Motor neuron (in vitro differentiated cells): ENCODE measurements around the gene CAMK2A. TPM values are rescaled to one million over a fixed set of nuclear protein-coding genes. Genes with fewer than 3 reads are reported as not detected.

ENCODE experiments used
- ATAC-seq, 8 experiments: fragments of 200-7000 bp; cut with Tn5 transposase; replicated peaks in 6 of 8; 2 replicates each; pipeline ENCODE4 v1.8.0; 2021; ENCODE audit warnings: mild to moderate bottlenecking in 8 of 8, moderate library complexity in 8 of 8
- H3K27ac ChIP-seq, 2 donors: fragments of 250-450 bp; sonication (Bioruptor Pico); 2 replicates each; pipeline ENCODE4 v1.9.0; 2021; ENCODE audit warnings: antibody characterized with exemption in 2 of 2, mild to moderate bottlenecking in 2 of 2, moderate library complexity in 1 of 2
- H3K4me1 ChIP-seq, 2 donors: fragments of 250-450 bp; sonication (Bioruptor Pico); replicated peaks in 1 of 2; 2 replicates each; pipeline ENCODE4 v1.6.1; 2021; ENCODE audit warnings: antibody characterized with exemption in 2 of 2, mild to moderate bottlenecking in 2 of 2, moderate library complexity in 1 of 2
- H3K4me3 ChIP-seq, 5 donors: fragments of 250-450 bp; sonication (Bioruptor Pico); 2 replicates each; pipeline ENCODE4 v1.9.0; 2021; ENCODE audit warnings: antibody characterized with exemption in 5 of 5, mild to moderate bottlenecking in 5 of 5, moderate library complexity in 4 of 5
- WGBS, 10 experiments: fragments of 450-650 bp; shearing (Covaris generic); methylation state at CpG; one replicate each; pipeline ENCODE4 v1.0.0; 2022; 5-methylcytosine and 5-hydroxymethylcytosine counted together
- in situ Hi-C, 9 experiments: fragments of 400-800 bp; cut with MboI; loops; one replicate each; pipeline ENCODE4 v1.15.0; 2021; ENCODE audit warnings: low sequenced_read_pairs in 9 of 9, low pct_unique_long_range_greater_than_20kb in 2 of 9; ENCODE audit not compliant: unreplicated experiment in 9 of 9
- total RNA-seq, 8 experiments: library from RNA; unstranded; fragments of 300-600 nt; gene quantifications; 2 replicates each; pipeline versions ENCODE4 v1.2.3 to v1.2.4, GENCODE V29; 2022

CAMK2A gene
- total RNA-seq, 8 experiments from 2014 or later = 0.13 to 5.6 (median 2.7) TPM

DNA sequence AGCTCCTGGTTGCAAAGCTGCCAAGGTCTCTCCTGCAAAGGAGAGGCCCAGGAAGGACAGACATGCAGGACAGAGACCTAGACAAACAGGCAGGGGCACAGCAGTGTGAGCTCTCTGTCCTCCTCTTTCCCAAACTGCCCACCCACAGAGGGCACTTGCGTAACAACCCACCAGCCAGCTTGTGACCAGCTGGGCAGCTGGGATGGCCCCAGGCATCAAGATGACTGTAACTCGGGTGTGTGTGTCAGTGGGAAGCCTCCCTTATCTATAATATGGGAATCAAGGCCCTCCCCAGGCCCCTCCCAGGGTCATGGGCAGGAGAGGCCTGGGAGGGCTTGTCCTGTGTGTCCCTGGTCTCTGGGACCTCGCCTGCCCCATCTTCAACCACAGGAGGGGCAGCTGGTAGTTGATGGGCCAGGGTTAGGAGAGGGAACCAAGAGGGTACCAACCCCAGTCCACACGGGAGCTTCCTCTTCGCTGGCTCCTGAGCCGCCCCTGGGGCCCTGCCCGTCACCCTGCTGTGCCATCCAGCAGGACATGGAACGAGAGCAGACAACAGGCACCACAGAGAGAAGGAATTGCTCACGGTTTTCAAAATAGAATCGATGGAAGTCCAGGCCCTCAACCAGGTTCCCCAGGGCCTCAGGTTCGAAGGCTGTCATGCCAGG lies 61.8 kb downstream of the CAMK2A start:
- no peak overlapping the region for H3K4me3 ChIP-seq
- peak in 3 of 8 experiments; percentile 84 to 89 (median 88) for ATAC-seq
- H3K4me1 ChIP-seq = no peaks in the 10 kb centered on the region
- in situ Hi-C loops = loop anchor here in 1 of 9 experiments (10.0 kb wide), 1 partner anchor 103 kb away; no protein-coding TSS in a partner anchor
- 0 to 80% (median 47%) methylated on average over 1 to 4 of the region's 11 CpGs; no CpG with 5 or more reads in 3 of the 10 experiments for WGBS, 10 experiments
- no peak overlapping the region for H3K27ac ChIP-seq

DNA sequence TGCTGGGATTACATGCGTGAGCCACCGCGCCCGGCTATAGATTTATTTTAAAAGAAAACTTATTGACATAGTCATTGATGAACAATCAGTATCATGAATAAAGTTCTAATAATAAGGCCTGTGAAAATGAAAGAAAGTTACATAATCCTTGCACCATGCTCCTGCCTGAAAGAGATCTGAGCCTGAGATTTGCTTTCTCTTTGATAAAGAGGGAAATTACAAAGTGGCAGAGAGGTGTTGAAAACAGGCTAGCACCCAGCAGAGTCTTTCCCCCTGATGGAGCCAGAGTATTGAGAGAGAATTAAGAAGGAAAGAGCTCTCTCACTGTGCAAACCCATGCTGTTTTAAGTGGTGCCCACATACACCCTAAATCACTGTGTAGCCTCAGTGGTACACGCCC lies 62.5 kb downstream of the CAMK2A start:
- 80 to 100% (median 99%) methylated on average over 1 to 5 of the region's 5 CpGs; no CpG with 5 or more reads in 2 of the 10 experiments for WGBS, 10 experiments
- Histone ChIP-seq H3K4me1 (no peaks in the 10 kb centered on the region), H3K27ac (no peak overlapping the region), H3K4me3 (no peak overlapping the region)
- in situ Hi-C loops = loop anchor here in 1 of 9 experiments (10.0 kb wide), 1 partner anchor 102 kb away; no protein-coding TSS in a partner anchor
- ATAC-seq = peak in 3 of 8 experiments; percentile 13 to 36 (median 15)

DNA sequence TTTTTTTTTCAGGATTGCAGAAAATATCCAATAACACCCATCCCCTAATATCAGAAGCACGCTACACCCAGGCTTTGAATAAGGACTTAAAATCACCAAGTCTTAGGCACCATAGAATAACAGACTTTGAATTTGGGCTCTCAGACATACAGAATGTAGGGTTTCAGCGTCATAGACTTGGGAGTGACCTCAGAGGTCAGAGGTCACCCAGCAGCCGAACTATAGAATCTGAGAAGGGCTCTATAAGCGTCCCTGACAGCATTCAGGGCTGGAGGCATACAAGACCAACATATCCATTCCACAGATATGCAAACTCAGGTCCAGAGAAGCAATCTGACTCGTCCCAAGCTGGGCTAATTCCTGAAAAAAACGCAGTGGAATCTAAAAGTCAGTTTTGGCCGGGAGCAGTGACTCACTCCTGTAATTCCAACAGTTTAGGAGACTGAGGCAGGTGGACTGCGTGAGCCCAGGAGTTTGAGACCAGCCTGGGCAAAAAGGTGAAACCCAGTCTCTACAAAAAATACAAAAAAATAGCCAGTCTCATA lies 65.0 kb downstream of the CAMK2A start:
- 34 to 77% (median 54%) methylated on average over 1 to 6 of the region's 8 CpGs for WGBS, 10 experiments
- Histone ChIP-seq H3K4me1 (no peaks in the 10 kb centered on the region), H3K27ac (no peak overlapping the region), H3K4me3 (no peak overlapping the region)
- in situ Hi-C loops = loop anchor here in 2 of 9 experiments (10.0 to 25.0 kb wide), 2 partner anchors 100 to 387 kb away; no protein-coding TSS in a partner anchor
- ATAC-seq = peak in 1 of 8 experiments; percentile 31

DNA sequence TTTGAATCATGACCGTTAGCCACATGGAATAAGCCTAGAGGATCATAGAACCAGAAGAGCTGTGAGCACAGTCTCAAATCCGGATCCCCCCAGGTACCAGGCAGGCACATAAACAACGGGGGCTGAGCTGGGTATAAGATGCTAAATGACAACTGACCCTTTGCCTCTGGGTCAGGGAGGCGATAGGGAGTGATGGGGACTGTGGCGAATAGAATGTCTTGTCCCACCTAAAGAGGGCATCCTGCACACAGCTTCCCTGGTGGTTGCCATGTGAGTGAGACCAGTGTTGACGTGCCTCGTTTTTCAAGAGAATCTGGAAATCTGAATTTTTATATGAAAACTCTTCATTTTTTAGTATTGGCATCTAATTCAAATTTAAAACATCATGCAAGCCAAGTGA lies 66.1 kb downstream of the CAMK2A start:
- Histone ChIP-seq H3K4me1 (no peaks in the 10 kb centered on the region), H3K4me3 (no peak overlapping the region), H3K27ac (no peak overlapping the region)
- in situ Hi-C loops = loop anchor here in 2 of 9 experiments (10.0 to 25.0 kb wide), 2 partner anchors 99 to 386 kb away; no protein-coding TSS in a partner anchor
- ATAC-seq = no peak
- 20 to 100% (median 80%) methylated on average over 1 to 6 of the region's 7 CpGs; no CpG with 5 or more reads in 3 of the 10 experiments for WGBS, 10 experiments

DNA sequence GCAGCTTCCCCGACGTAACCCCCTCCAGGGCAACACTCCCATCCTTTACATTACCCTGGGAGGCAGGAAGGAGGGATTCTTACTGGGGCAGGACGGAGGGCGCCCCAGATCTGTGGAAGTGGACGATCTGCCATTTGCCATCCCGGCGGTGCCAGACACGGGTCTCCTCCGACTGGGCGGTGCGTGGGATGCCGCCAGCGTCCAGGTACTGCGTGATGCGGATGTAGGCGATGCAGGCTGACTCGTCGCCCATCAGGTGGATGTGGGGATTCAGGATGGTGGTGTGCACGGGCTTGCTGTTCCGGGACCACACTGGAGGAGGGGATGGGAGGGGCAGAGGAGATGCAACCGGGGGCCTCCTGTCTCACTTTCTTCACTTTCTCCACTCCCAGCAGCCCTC lies 66.7 kb downstream of the CAMK2A start:
- H3K4me1 ChIP-seq = no peaks in the 10 kb centered on the region
- H3K27ac ChIP-seq = no peak overlapping the region
- in situ Hi-C loops = loop anchor here in 2 of 9 experiments (10.0 to 25.0 kb wide), 2 partner anchors 98 to 386 kb away; no protein-coding TSS in a partner anchor
- H3K4me3 ChIP-seq = no peak overlapping the region
- no peak for ATAC-seq
- WGBS, 10 experiments = 96% methylated on average over 8 of the region's 21 CpGs; no CpG with 5 or more reads in 9 of the 10 experiments

DNA sequence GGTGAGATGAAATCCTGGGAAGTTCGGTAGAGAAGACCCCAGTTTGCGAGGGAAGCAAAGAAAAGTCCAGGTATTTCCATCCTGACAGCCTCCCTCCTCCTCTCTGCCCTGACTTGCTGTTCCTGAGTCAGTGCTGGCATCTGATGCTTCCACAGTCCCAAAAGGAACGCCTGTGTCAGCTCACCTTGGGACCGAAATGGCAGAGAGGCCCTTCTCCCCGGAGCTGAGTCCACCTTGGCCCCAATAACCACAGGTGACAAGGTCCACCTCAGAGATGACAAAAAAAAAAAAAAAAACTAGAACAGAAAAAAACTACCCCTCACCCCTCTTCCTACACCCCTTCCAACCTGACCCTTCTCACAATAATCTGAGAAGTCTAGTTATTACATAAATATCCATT lies 68.1 kb downstream of the CAMK2A start:
- 70 to 92% (median 83%) methylated on average over 1 to 3 of the region's 5 CpGs; no CpG with 5 or more reads in 3 of the 10 experiments for WGBS, 10 experiments
- no peak overlapping the region for H3K27ac ChIP-seq
- in situ Hi-C loops = loop anchor here in 2 of 9 experiments (10.0 to 25.0 kb wide), 2 partner anchors 97 to 384 kb away; no protein-coding TSS in a partner anchor
- no peak overlapping the region for H3K4me3 ChIP-seq
- no peaks in the 10 kb centered on the region for H3K4me1 ChIP-seq
- no peak for ATAC-seq

DNA sequence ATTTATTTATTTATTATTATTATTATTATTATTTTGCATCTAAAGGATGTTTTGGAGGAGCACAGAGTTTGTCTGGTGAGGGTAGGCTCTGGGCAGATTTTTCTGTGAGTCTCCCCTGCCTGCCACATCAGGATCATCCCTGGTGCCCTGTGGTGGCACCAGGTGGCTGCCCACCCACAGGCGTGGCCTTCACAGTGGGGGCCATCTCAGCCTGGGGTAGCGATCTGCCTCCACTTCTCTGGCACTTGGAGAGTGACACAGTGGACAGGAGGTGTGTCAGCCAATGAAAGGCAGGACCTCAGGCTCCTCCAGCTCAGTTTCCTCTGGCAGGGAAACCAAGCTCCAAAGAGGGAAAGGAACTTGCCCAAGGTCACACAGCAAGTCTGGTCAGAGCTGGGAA lies 69.7 kb downstream of the CAMK2A start:
- WGBS, 10 experiments = 83 to 100% (median 92%) methylated on average over 1 to 2 of the region's 2 CpGs; no CpG with 5 or more reads in 6 of the 10 experiments
- no peak overlapping the region for H3K27ac ChIP-seq
- no peak overlapping the region for H3K4me3 ChIP-seq
- H3K4me1 ChIP-seq = no peaks in the 10 kb centered on the region
- ATAC-seq = no peak
- in situ Hi-C loops = loop anchor here in 3 of 9 experiments (5.0 to 25.0 kb wide), 3 partner anchors 58 to 383 kb away; no protein-coding TSS in a partner anchor

DNA sequence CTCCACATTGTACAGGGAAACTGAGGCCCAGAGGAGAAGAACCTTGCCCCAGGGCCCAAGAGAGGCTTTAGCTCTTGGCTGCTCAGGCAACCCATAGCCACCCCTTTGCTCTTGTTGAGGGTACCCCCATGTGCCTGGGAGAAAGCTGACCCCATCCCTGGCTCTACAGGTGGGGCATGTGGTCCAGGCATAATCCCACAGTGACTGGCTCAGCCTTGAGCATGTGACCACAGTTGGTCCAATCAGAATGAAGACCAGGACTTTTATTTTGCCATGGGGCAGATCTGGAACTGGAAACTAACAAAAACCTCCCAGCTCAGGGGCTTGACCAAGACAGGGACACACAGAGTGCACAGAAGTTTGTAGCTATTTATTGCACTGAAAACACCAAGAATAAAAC lies 70.4 kb downstream of the CAMK2A start:
- no peak for ATAC-seq
- no peak overlapping the region for H3K27ac ChIP-seq
- in situ Hi-C loops = loop anchor here in 2 of 9 experiments (5.0 to 25.0 kb wide), 3 partner anchors 57 to 382 kb away; no protein-coding TSS in a partner anchor
- H3K4me3 ChIP-seq = no peak overlapping the region
- no peaks in the 10 kb centered on the region for H3K4me1 ChIP-seq

DNA sequence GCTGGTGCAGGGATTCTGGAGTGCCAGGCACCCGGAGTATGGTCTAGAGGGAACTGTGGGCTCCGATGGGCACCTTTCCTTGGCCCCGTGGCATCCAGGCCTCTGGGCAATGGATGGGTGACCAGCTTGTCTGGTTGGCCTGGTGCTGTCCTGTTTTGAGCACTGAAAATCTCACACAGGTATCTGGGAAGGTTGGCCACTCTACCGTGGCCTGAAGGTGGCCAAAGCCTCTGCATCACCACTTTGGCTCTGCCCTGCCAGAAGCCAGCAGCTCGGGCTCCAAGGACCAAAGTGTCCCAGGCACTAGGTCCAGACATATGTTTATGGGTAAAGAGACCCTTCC lies 70.9 kb downstream of the CAMK2A start:
- ATAC-seq = no peak
- H3K27ac ChIP-seq = no peak overlapping the region
- 97 to 100% (median 100%) methylated on average over 1 to 3 of the region's 5 CpGs; no CpG with 5 or more reads in 7 of the 10 experiments for WGBS, 10 experiments
- in situ Hi-C loops = loop anchor here in 2 of 9 experiments (5.0 to 25.0 kb wide), 3 partner anchors 56 to 381 kb away; no protein-coding TSS in a partner anchor
- H3K4me1 ChIP-seq = no peaks in the 10 kb centered on the region
- no peak overlapping the region for H3K4me3 ChIP-seq

DNA sequence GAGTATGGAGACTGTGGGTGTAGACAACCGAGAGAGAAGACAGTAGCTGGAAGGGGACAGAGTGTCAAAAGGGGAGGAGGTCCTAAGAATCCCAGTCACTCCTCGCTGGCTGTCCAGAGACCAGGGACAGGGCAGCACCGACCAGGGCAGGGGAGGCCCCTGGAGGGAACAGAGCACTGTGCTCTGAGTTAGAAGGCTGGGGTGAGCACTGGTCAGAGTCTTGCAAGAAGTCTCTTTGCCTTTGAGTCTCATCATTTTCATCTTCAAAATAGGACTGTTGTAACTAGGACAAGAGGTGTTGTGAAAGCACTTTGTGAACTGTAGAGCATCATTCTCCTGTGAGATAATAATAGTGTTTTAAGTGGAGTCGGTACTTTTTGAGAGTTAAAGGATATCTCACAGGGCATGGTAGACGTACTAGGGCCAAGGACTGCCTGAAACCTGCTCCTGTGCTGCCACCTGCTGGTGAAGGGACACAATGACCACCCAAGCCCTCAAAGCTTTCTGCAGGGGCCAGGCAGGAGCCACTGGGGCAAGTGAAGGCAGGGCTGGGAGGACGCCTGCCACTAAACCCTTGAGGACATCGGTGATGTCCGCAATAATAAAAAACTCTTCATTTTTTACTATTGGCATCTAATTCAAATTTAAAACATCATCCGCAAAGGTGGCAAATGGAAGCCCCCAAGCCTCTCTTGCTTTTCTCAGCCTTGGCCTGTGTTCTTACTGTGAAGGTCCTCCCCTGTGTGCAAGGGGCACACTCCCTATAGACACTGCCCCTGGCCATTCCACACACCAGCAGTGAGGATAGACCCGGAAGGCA lies 71.5 kb downstream of the CAMK2A start:
- Histone ChIP-seq H3K4me1 (no peaks in the 10 kb centered on the region), H3K27ac (no peak overlapping the region), H3K4me3 (no peak overlapping the region)
- 9 to 61% (median 33%) methylated on average over 1 to 6 of the region's 10 CpGs; no CpG with 5 or more reads in 3 of the 10 experiments for WGBS, 10 experiments
- ATAC-seq = peak; percentile 40 to 96 (median 94)
- in situ Hi-C loops = loop anchor here in 2 of 9 experiments (5.0 to 25.0 kb wide), 3 partner anchors 56 to 381 kb away; no protein-coding TSS in a partner anchor

DNA sequence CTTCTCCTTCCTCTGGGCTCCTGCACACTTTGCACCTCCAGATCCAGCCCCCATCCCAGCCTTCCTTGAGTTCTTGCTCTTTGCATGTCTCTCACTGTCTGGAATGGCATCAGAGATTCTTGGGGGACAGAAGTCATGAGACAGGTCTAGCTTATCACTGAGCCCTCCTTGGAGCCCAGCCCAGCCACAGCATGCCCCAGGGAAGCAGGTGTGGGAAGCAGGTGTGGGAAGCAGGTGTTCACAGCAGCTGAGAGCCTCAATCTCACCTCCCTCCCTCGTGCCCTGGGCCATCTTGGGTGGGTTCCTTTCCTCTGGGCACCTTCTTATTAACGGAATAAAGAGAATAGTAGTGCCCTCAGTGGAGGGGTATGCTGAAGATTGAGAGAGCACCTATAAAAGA lies 72.5 kb downstream of the CAMK2A start:
- H3K27ac ChIP-seq = no peak overlapping the region
- H3K4me3 ChIP-seq = no peak overlapping the region
- no peaks in the 10 kb centered on the region for H3K4me1 ChIP-seq
- 58 to 100% (median 70%) methylated on average over 1 to 2 of the region's 2 CpGs; no CpG with 5 or more reads in 7 of the 10 experiments for WGBS, 10 experiments
- ATAC-seq = no peak
- in situ Hi-C loops = loop anchor here in 2 of 9 experiments (5.0 to 25.0 kb wide), 3 partner anchors 55 to 380 kb away; no protein-coding TSS in a partner anchor
